ENCODE results near the gene NOP10.
"Not testable (repeated sequence)": the region's sequence is repeated elsewhere in the genome, so short reads cannot be mapped to it uniquely, and the experiment has no call there.

Gene NOP10

DNA sequence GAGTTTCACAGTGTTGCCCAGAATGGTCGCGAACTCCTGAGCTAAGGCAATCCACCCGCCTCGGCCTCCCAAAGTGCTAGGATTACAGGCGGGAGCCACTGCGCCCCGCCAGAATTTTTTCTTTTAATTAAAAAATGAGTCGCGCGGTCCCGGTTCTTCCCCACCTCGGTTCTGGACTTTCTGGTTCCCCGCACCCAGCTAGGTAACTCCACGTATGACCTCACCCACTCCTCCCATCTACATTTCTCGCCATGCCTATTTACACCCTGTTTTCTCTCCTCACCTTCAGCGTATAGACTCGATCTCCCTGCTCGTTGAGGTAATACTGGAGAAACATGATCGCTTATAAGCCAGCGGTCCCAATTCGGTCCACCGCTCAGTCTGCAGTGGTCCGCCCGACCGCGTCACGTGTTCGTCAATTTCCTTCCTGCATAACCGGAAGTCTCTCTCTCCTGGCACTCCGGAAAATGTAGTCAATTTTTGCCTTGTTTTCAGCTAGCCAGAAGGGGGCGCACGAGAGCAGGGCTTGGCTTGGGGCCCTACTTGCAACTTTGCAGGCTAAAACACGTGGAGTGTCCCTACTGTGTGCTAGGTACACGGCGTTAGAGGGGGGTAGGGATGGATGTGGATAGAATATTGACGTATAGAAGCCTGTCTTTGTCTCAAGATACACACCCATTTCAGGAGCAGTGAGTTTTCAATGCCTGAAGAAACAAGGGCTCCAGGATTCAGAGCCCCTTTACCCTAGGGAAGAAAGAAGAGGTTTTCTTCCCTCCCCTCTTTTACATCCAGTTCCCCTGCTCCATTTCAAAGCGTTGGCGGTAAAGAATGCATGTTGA lies at the start of gene NOP10, which contains the start of gene NUTM1:
TSS of gene NOP10 (minus strand) at position 400 of the 839 bp plus-strand sequence. CDS start at position 337, 63 bp downstream.
TSS of gene NUTM1 (plus strand) at position 579 of the 839 bp plus-strand sequence. CDS start 382 bp downstream, outside the sequence.
- DNase-seq: peak; percentile 97

GRCh38 chr15:34389594-34390086 lies 46.7 kb upstream of the NOP10 start:
- not testable (repeated sequence) for DNase-seq

GRCh38 chr15:34381829-34382521 lies 39.0 kb upstream of the NOP10 start:
- DNase-seq: not testable (repeated sequence)

DNA sequence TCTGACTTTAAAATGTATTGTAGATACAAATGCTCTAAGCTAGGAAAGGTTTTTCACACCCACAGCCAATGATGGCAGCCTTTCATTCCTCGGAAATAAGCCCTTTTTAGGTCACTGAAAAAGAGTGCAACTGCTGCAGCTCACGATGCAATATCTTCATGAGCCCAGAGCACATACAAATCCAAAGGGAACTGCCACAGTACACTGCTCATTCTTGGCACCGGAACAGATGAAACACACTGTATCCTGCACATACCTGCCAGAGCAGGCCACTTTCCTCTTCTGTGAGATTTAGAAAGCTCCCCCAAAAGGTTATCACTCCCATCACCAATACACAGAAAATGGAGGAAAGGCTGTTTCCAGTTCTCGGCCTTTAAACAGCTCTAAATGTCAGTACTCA lies 37.6 kb upstream of the NOP10 start:
- not testable (repeated sequence) for DNase-seq

GRCh38 chr15:34376856-34377255 lies 33.9 kb upstream of the NOP10 start:
- DNase-seq: no peak

- DNase-seq: not testable (repeated sequence)
Observed at GRCh38 chr15:34375541-34375940, 32.6 kb upstream of the NOP10 start.

GRCh38 chr15:34374816-34375215 lies 31.9 kb upstream of the NOP10 start:
- DNase-seq: no peak

GRCh38 chr15:34373951-34374350 lies 31.0 kb upstream of the NOP10 start:
- DNase-seq: no peak

GRCh38 chr15:34370643-34371042 lies 27.7 kb upstream of the NOP10 start:
- DNase-seq: no peak

GRCh38 chr15:34370129-34370528 lies 27.2 kb upstream of the NOP10 start:
- DNase-seq: no peak

- DNase-seq: peak; percentile 87
Observed at GRCh38 chr15:34367101-34368081, 24.5 kb upstream of the NOP10 start, which contains the start of gene LPCAT4. Gene LPCAT4, minus strand, starts transcription at chr15:34367196. Its CDS starts 96 bp downstream, at chr15:34367100.

GRCh38 chr15:34366271-34367065 lies 23.5 kb upstream of the NOP10 start:
- peak; percentile 54 for DNase-seq

DNA sequence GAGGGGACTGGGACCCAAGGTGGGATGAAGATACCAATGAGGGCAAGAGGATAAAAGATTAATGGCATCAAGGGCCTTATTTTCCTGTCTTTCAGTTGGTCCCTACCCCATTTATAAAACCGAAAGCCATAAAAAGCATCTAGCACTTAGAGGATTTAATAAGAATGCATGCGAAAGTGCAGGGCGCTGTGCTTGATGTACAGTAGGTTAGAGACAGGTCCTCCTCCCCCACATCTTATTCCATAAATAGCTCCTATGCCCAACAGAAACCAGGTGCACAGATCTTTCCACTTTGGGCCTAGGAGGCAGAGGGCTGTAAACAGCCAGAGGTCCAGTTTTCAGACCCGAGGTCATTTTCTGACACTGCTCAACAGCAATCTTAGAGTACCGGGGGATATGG lies 22.9 kb upstream of the NOP10 start:
- no peak for DNase-seq

DNA sequence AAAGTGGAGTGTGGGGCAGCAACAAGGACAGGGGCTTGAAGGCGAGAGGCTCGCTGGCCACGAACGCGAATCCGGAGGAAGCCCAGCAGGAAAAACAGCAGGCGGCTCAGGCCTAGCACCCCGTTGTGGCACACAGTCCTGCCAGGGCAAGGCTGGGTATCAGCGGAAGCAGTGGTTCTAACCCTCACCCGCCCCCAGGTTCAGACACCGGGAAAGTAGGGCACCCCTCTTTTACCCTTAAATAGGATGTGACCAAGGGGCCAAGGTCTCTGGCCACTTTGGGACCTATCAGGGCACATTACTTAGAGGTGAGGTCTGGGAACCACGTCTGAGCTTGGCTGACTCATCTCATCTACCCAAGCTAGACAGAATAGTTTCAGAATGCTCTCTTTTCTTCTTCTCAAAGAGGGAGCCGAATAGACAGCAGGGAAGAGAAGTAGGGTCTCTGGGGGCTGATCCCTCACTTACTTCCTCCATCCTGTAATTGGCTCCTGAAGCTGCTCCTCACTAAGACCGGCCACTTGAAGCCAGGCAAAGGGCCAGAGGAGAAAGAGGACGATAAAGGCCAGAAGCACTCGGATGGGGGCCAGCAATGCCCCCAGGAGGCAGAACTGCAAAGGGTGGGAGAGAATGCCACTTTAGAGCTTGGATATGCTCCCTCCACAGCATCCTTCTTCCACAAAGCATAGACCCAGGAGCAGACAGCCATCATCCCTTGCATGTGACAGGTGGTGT lies 22.3 kb upstream of the NOP10 start:
- no peak for DNase-seq

GRCh38 chr15:34364041-34364440 lies 21.1 kb upstream of the NOP10 start:
- DNase-seq: no peak

- no peak for DNase-seq
Observed at GRCh38 chr15:34362047-34362773, 19.3 kb upstream of the NOP10 start.

GRCh38 chr15:34361278-34361677 lies 18.3 kb upstream of the NOP10 start:
- no peak for DNase-seq

DNA sequence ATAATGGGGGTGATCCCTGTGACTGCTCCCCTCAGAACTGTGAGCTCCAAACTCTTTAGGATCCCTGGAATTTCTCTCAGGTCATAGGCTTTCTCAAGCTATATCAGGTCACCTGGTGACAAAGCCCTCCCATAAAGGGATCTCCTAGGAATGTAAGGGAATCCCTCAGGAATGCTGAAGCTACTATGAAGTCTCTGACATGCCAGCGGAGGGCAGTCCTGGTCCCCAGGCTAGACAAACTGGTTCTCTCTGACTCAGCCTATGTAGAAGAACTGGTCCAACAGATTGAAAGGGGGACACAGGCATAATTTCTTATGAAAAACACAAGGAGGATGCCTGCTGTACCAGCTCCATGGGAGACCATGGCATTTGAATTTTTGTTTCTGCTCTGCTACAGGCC lies 17.4 kb upstream of the NOP10 start:
- DNase-seq: no peak

DNA sequence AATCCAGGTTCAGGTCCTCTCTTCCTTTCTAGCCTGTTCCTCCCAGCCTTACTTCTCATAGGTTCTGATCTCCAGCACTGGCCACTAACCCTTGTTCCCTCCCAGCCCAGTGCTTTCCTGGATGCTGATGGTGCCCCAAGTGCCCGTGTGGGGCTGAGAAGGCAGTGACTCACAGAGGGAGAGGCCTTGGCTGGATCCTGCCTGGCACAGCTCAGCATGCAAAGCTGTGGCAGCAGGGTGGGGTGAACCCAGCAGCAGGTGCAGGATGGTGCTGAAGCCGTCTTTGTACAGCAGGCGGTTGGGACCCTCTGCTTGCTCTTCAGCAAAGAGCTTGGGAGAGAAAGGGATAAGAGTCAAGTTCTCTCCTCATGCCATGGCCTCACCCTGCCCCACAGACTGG lies 16.5 kb upstream of the NOP10 start:
- no peak for DNase-seq

DNA sequence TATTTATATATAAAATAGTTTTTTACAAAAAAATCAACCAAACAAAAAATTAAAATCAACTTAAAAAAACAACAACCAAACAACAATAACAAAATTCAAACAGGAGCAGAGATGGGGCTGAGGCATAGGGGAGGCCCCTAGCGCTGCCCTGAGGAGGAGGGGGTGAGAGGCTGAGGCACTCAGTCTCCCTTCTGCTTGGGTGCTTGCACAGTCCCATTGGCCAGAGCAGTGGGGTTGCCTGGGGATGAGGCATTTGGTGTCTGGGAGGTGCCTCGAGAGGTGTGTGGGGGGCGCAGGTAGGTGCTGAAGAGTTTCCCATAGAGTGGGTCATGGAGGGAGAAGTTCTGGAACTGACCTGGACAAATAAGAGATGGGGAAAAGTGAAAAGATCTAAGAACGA lies 16.0 kb upstream of the NOP10 start:
- DNase-seq: no peak
